ENCODE data around the gene EPM2A.
A peak's percentile ranks its signal among the peaks of the same experiment; 100 is the strongest.

Gene EPM2A

GRCh38 chr6:145681965-145682364, 53.4 kb downstream of the EPM2A start:
- DNase-seq, result no peak

GRCh38 chr6:145673504-145673903, 61.8 kb downstream of the EPM2A start:
- DNase-seq, result no peak

GRCh38 chr6:145670311-145670710, 65.0 kb downstream of the EPM2A start:
- no peak for DNase-seq

GRCh38 chr6:145669627-145670034, 65.7 kb downstream of the EPM2A start:
- no peak for DNase-seq

- no peak for DNase-seq
These were observed 66.5 kb downstream of the EPM2A start for GRCh38 chr6:145668844-145669243.

- no peak for DNase-seq
These were observed 74.6 kb downstream of the EPM2A start for GRCh38 chr6:145660676-145661075.

GRCh38 chr6:145656128-145656527, 79.2 kb downstream of the EPM2A start:
- DNase-seq, result no peak

GRCh38 chr6:145652572-145652971, 82.7 kb downstream of the EPM2A start:
- no peak for DNase-seq

- no peak for DNase-seq
These were observed 83.3 kb downstream of the EPM2A start for GRCh38 chr6:145651988-145652387.

- DNase-seq, result no peak
These were observed 87.2 kb downstream of the EPM2A start for GRCh38 chr6:145648149-145648548.

- no peak for DNase-seq
These were observed 87.7 kb downstream of the EPM2A start for GRCh38 chr6:145647602-145648001.

- DNase-seq, result no peak
These were observed 91.6 kb downstream of the EPM2A start for GRCh38 chr6:145643760-145644159.

- DNase-seq, result peak; percentile 45
These were observed 101.2 kb downstream of the EPM2A start for GRCh38 chr6:145633981-145634627.

GRCh38 chr6:145632971-145633370, 102.3 kb downstream of the EPM2A start:
- DNase-seq, result no peak

- no peak for DNase-seq
These were observed 103.9 kb downstream of the EPM2A start for GRCh38 chr6:145631374-145631773.

GRCh38 chr6:145630598-145630997, 104.7 kb downstream of the EPM2A start:
- DNase-seq, result no peak

GRCh38 chr6:145629478-145629877, 105.8 kb downstream of the EPM2A start:
- no peak for DNase-seq

GRCh38 chr6:145627451-145627850, 107.9 kb downstream of the EPM2A start:
- DNase-seq, result no peak

GRCh38 chr6:145626857-145627256, 108.5 kb downstream of the EPM2A start:
- DNase-seq, result no peak

- DNase-seq, result no peak
These were observed 112.1 kb downstream of the EPM2A start for GRCh38 chr6:145623231-145623630.

GRCh38 chr6:145621776-145622175, 113.5 kb downstream of the EPM2A start:
- DNase-seq, result no peak

GRCh38 chr6:145620088-145620487, 115.2 kb downstream of the EPM2A start:
- DNase-seq, result no peak

GRCh38 chr6:145609521-145609920, 125.8 kb downstream of the EPM2A start:
- DNase-seq, result no peak

- no peak for DNase-seq
These were observed 126.5 kb downstream of the EPM2A start for GRCh38 chr6:145608850-145609249.

- DNase-seq, result no peak
These were observed 131.3 kb downstream of the EPM2A start for GRCh38 chr6:145603991-145604390.
